ENCODE results near the gene TRHDE.

Gene TRHDE

GRCh38 chr12:72288436-72288835, 16.3 kb downstream of the TRHDE start:
- Mint-ChIP-seq H3K27ac (no peak overlapping the region), H3K4me1 (ENCODE audit: low read depth) (no peaks in the 10 kb centered on the region), H3K27me3 (no peaks in the 10 kb centered on the region), H3K9me3 (no peaks in the 10 kb centered on the region), H3K4me3 (no peak overlapping the region), H3K36me3 (ENCODE audit: low read depth) (no peaks in the 10 kb centered on the region)

- H3K27me3 Mint-ChIP-seq: no peaks in the 10 kb centered on the region
- H3K4me1 Mint-ChIP-seq (ENCODE audit: low read depth): no peaks in the 10 kb centered on the region
- H3K36me3 Mint-ChIP-seq (ENCODE audit: low read depth): no peaks in the 10 kb centered on the region
- no peak overlapping the region for H3K4me3 Mint-ChIP-seq
- no peak overlapping the region for H3K27ac Mint-ChIP-seq
- no peaks in the 10 kb centered on the region for H3K9me3 Mint-ChIP-seq
Measured at GRCh38 chr12:72288911-72289310, 16.7 kb downstream of the TRHDE start.

GRCh38 chr12:72289633-72290032, 17.5 kb downstream of the TRHDE start:
- Mint-ChIP-seq H3K27ac (no peak overlapping the region), H3K4me3 (no peak overlapping the region), H3K27me3 (no peaks in the 10 kb centered on the region), H3K4me1 (ENCODE audit: low read depth) (no peaks in the 10 kb centered on the region), H3K9me3 (no peaks in the 10 kb centered on the region), H3K36me3 (ENCODE audit: low read depth) (no peaks in the 10 kb centered on the region)

GRCh38 chr12:72291175-72291574, 19.0 kb downstream of the TRHDE start:
- Mint-ChIP-seq H3K36me3 (ENCODE audit: low read depth) (no peaks in the 10 kb centered on the region), H3K4me1 (ENCODE audit: low read depth) (no peaks in the 10 kb centered on the region), H3K4me3 (no peak overlapping the region), H3K27ac (no peak overlapping the region), H3K27me3 (no peaks in the 10 kb centered on the region), H3K9me3 (no peaks in the 10 kb centered on the region)

- H3K9me3 Mint-ChIP-seq: no peaks in the 10 kb centered on the region
- no peaks in the 10 kb centered on the region for H3K4me1 Mint-ChIP-seq (ENCODE audit: low read depth)
- H3K27me3 Mint-ChIP-seq: no peaks in the 10 kb centered on the region
- no peaks in the 10 kb centered on the region for H3K36me3 Mint-ChIP-seq (ENCODE audit: low read depth)
- no peak overlapping the region for H3K27ac Mint-ChIP-seq
- no peak overlapping the region for H3K4me3 Mint-ChIP-seq
Measured at GRCh38 chr12:72293701-72294100, 21.5 kb downstream of the TRHDE start.

GRCh38 chr12:72295101-72295500, 22.9 kb downstream of the TRHDE start:
- H3K4me3 Mint-ChIP-seq: no peak overlapping the region
- H3K27me3 Mint-ChIP-seq: no peaks in the 10 kb centered on the region
- no peaks in the 10 kb centered on the region for H3K4me1 Mint-ChIP-seq (ENCODE audit: low read depth)
- H3K36me3 Mint-ChIP-seq (ENCODE audit: low read depth): no peaks in the 10 kb centered on the region
- no peaks in the 10 kb centered on the region for H3K9me3 Mint-ChIP-seq
- H3K27ac Mint-ChIP-seq: no peak overlapping the region

- no peaks in the 10 kb centered on the region for H3K36me3 Mint-ChIP-seq (ENCODE audit: low read depth)
- no peak overlapping the region for H3K27ac Mint-ChIP-seq
- no peaks in the 10 kb centered on the region for H3K4me1 Mint-ChIP-seq (ENCODE audit: low read depth)
- no peaks in the 10 kb centered on the region for H3K9me3 Mint-ChIP-seq
- H3K4me3 Mint-ChIP-seq: no peak overlapping the region
- H3K27me3 Mint-ChIP-seq: no peaks in the 10 kb centered on the region
Measured at GRCh38 chr12:72295744-72296143, 23.6 kb downstream of the TRHDE start.

- H3K9me3 Mint-ChIP-seq: no peaks in the 10 kb centered on the region
- no peak overlapping the region for H3K4me3 Mint-ChIP-seq
- no peaks in the 10 kb centered on the region for H3K36me3 Mint-ChIP-seq (ENCODE audit: low read depth)
- H3K27ac Mint-ChIP-seq: no peak overlapping the region
- no peaks in the 10 kb centered on the region for H3K4me1 Mint-ChIP-seq (ENCODE audit: low read depth)
- H3K27me3 Mint-ChIP-seq: no peaks in the 10 kb centered on the region
Measured at GRCh38 chr12:72296389-72296788, 24.2 kb downstream of the TRHDE start.

- Mint-ChIP-seq H3K9me3 (no peaks in the 10 kb centered on the region), H3K4me3 (no peak overlapping the region), H3K27ac (no peak overlapping the region), H3K4me1 (ENCODE audit: low read depth) (no peaks in the 10 kb centered on the region), H3K36me3 (ENCODE audit: low read depth) (no peaks in the 10 kb centered on the region), H3K27me3 (no peaks in the 10 kb centered on the region)
Measured at GRCh38 chr12:72297666-72298065, 25.5 kb downstream of the TRHDE start.

- Mint-ChIP-seq H3K36me3 (ENCODE audit: low read depth) (no peaks in the 10 kb centered on the region), H3K27me3 (no peaks in the 10 kb centered on the region), H3K4me3 (no peak overlapping the region), H3K9me3 (no peaks in the 10 kb centered on the region), H3K4me1 (ENCODE audit: low read depth) (no peaks in the 10 kb centered on the region), H3K27ac (no peak overlapping the region)
Measured at GRCh38 chr12:72300728-72301127, 28.6 kb downstream of the TRHDE start.

- Mint-ChIP-seq H3K27me3 (no peaks in the 10 kb centered on the region), H3K36me3 (ENCODE audit: low read depth) (no peaks in the 10 kb centered on the region), H3K9me3 (no peaks in the 10 kb centered on the region), H3K4me1 (ENCODE audit: low read depth) (no peaks in the 10 kb centered on the region), H3K4me3 (no peak overlapping the region), H3K27ac (no peak overlapping the region)
Measured at GRCh38 chr12:72304751-72305150, 32.6 kb downstream of the TRHDE start.

- H3K9me3 Mint-ChIP-seq: no peaks in the 10 kb centered on the region
- H3K36me3 Mint-ChIP-seq (ENCODE audit: low read depth): no peaks in the 10 kb centered on the region
- no peaks in the 10 kb centered on the region for H3K4me1 Mint-ChIP-seq (ENCODE audit: low read depth)
- no peak overlapping the region for H3K27ac Mint-ChIP-seq
- no peaks in the 10 kb centered on the region for H3K27me3 Mint-ChIP-seq
- no peak overlapping the region for H3K4me3 Mint-ChIP-seq
Measured at GRCh38 chr12:72307229-72307628, 35.1 kb downstream of the TRHDE start.

GRCh38 chr12:72311946-72312345, 39.8 kb downstream of the TRHDE start:
- no peak overlapping the region for H3K27ac Mint-ChIP-seq
- no peak overlapping the region for H3K4me3 Mint-ChIP-seq
- no peaks in the 10 kb centered on the region for H3K27me3 Mint-ChIP-seq
- H3K4me1 Mint-ChIP-seq (ENCODE audit: low read depth): no peaks in the 10 kb centered on the region
- H3K9me3 Mint-ChIP-seq: no peaks in the 10 kb centered on the region
- H3K36me3 Mint-ChIP-seq (ENCODE audit: low read depth): no peaks in the 10 kb centered on the region

- Mint-ChIP-seq H3K9me3 (no peaks in the 10 kb centered on the region), H3K4me1 (ENCODE audit: low read depth) (no peaks in the 10 kb centered on the region), H3K27me3 (no peaks in the 10 kb centered on the region), H3K36me3 (ENCODE audit: low read depth) (no peaks in the 10 kb centered on the region), H3K27ac (no peak overlapping the region), H3K4me3 (no peak overlapping the region)
Measured at GRCh38 chr12:72313806-72314205, 41.6 kb downstream of the TRHDE start.

GRCh38 chr12:72315858-72316257, 43.7 kb downstream of the TRHDE start:
- Mint-ChIP-seq H3K4me1 (ENCODE audit: low read depth) (no peaks in the 10 kb centered on the region), H3K9me3 (no peaks in the 10 kb centered on the region), H3K27me3 (no peaks in the 10 kb centered on the region), H3K36me3 (ENCODE audit: low read depth) (no peaks in the 10 kb centered on the region), H3K4me3 (no peak overlapping the region), H3K27ac (no peak overlapping the region)

GRCh38 chr12:72318341-72318740, 46.2 kb downstream of the TRHDE start:
- no peak overlapping the region for H3K27ac Mint-ChIP-seq

GRCh38 chr12:72323881-72324280, 51.7 kb downstream of the TRHDE start:
- Mint-ChIP-seq H3K27me3 (no peaks in the 10 kb centered on the region), H3K4me3 (no peak overlapping the region), H3K27ac (no peak overlapping the region), H3K36me3 (ENCODE audit: low read depth) (no peaks in the 10 kb centered on the region), H3K4me1 (ENCODE audit: low read depth) (no peaks in the 10 kb centered on the region), H3K9me3 (no peaks in the 10 kb centered on the region)

More at GRCh38 chr12:72318341-72318740, 46.2 kb downstream of the TRHDE start:
- Mint-ChIP-seq H3K36me3 (ENCODE audit: low read depth) (no peaks in the 10 kb centered on the region), H3K9me3 (no peaks in the 10 kb centered on the region), H3K4me3 (no peak overlapping the region), H3K27me3 (no peaks in the 10 kb centered on the region), H3K4me1 (ENCODE audit: low read depth) (no peaks in the 10 kb centered on the region)
